ENCODE measurements around the gene EZR.
"Not testable (repeated sequence)": the region's sequence is repeated elsewhere in the genome, so short reads cannot be mapped to it uniquely, and the experiment has no call there.

The EZR gene

DNA sequence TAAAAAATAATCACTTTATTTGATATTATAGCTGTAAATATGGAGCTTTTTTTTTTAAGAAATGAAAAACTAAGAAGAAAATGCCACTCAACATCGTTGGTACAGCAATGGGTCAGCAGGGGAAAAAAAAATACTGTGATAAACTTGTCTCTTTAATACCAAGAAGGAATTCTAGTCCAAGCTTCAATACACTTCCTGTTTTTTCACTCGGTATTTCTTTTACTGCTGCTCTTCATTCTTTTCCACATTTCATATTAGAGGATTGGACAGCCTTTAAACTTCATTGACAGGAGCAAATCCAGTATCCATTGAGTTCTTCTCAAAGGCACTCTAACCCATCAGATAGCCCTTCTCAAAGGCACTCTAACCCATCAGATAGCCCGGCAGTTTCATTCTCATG, 22.2 kb upstream of the EZR start:
- DNase-seq = no peak

DNA sequence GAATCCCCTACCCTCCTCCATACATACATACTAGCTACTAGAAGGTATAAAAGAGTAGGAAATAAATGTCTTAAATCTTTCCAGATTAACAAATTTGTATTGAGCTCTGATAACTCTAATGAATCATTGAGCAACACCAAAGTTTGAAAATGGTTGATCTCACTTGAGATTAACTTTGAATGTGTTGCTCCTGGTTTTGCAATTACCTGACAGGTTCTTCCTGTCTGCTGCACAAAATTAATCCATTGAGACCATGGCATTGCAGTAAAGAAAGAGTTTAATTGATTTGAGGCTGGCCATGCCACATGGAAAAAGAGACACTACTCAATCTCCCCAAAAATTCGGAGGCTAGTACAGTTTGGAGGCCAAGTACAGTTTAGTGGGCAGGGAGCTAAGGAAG, 21.3 kb upstream of the EZR start:
- DNase-seq = no peak

DNA sequence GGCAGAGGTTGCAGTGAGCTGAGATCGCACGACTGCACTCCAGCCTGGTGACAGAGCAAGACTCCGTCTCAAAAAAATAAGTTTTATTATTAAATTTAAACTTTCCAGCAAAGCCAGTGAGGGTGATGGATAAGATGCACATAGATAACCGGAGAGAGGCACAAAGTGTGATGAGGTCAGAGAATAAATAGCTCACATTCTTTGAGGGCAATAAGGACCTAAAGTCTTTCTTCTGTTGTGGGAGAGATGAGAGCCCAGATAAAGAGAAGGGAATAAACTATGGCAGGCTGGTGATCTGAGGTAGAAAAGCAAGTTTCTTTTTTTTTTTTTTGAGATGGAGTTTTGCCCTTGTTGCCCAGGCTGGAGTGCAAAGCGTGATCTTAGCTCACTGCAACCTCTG, 20.6 kb upstream of the EZR start:
- no peak for DNase-seq

DNA sequence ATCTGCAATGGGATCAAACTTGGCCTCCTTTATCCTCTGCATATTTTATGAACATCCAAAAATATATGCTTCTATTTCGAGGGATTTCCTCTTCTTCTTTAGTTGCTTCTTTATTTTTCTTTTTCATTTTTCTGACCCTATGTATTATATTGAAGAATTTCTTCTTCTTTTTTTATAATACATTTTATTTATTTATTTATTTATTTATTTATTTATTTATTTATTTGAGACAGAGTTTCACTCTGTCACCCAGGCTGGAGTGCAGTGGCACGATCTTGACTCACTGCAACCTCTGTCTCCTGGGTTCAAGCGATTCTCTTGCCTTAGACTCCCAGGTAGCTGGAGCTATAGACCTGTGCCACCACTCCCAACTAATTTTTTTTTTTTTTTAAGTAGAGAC, 19.6 kb upstream of the EZR start:
- not testable (repeated sequence) for DNase-seq

DNA sequence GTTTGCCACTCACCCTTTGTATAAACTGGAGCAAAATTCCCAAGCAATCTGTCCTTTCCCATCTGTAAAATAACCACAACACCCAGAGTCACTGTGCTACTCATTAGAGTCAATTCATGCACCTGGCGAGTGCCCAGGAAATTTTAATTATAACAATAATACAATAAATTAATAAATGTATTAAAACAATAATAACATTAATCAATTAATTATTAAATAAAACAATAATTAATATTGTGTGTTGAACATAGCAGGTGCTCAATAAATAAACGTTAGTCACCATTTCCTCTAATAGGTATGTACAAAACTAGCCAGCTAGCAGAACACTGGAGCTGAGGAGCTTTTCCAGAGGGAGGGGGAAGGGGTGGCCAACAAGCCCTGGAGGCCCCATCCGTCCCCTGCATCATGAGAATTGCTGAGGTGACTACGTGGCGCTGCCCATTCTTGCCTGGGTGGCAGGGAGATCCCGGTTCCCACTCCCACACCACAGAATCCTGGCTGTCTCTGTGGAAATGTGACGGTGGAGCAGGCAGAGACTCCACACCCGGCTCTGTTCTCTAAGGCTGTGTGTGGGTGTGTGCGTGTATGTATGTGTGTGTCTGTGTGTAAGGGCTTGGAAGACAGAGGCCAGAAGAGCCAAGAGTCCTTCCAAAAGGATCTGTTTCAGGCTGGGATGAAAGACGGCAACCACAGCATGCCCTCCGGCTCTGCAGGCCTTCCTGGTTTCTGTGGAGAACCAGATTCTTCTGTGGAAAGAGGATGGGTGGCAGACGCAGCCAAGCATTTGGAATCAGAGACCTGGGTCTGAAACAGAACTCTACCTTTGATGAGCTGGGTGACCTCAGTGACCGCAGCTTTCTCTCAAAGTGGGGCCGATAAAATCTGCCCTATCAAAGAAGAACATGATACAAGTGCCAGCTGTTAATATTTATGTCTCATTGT, 18.8 kb upstream of the EZR start:
- DNase-seq = no peak

DNA sequence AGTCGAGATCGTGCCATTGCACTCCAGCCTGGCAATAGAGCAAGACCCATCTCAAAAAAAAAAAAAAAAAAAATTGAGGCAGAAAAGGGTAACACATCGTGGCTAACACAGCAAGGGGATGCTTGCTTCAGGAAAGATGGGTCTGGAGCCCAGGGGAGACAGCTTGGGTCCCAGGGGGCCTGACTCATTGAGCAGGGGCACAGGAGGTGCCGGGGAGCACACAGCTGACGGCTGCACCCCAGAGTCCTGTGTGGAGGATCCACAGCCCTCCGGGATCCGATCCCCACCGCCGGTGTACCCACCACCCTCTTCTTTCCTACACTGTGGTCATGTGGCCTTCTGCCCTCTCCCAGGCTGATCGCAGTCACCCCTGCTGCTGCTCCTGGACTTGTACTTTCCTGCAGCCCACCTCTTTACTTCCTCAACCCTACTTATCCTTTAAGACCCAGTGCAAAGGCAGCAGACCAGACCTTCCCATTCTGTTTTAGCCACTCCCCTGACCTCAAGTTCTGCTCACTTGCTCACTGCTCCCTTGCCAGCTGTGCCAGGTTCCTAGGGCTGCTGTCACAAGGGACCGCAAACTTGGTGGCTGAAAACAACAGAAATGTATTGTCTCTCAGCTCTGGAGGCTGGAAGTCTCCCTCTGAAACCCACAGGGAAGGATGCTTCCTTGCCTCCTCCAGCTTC, 17.6 kb upstream of the EZR start:
- no peak for DNase-seq

DNA sequence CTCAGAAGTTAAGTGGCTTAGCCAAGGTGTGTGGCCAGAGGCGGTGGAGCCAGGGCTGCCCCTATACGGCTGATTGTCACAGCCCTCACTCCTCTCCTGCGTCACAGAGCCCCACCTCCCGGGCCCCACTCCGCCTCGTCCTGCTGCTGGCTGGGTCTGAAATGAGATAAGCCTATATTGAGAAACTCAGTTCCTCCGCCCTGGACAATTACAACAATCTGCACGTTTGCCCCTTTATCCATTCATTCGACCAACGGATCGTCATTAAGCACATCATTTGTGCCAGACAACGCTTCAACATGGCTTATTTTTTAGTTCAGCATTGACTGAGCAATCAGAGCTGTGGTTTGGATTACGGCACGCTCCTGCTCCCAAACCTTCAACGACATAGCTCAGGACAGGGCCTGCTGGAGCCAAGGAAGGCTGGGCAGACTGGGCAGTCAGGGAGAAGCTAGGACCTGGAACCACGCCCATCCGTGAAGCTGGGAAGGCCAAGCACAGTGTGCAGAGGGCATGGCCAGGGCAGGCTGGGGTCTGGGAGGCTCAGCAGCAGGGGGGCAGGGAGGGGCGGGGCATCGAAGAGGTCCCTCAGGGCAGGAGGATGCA, 16.6 kb upstream of the EZR start:
- DNase-seq = no peak

DNA sequence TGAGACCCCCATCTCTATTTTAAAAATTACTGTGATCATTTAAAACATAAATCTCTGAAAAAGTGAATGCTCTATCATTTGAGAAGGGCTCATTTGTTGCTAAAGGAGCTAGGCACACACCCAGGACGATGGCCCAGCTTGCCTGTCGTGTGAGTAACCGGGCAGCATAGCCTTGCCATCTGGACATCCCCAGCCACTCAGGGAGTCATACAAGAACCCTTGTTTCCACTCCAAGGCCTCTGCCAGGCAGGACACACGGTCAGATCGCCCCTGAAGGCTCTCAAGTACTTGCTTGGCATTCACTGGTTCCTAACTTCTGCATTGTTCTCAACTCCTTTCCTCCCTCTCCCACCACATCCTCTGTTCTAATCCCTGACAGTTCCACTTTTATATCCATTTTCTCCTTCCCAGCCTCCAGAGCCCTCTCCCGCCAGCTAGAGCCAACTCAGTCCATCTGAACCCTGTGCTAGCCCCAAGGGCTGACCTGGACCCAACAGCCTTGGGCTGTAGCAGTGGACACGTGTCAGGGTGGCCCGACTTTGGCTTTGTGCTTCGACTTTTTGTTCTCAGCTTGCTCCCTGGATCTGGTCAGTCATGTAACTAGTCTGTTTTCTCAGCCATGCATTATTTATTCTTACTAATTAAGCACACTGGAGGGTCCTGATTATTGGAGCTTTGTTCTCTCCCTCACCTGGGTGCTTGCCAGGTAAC, 15.7 kb upstream of the EZR start:
- DNase-seq = no peak

DNA sequence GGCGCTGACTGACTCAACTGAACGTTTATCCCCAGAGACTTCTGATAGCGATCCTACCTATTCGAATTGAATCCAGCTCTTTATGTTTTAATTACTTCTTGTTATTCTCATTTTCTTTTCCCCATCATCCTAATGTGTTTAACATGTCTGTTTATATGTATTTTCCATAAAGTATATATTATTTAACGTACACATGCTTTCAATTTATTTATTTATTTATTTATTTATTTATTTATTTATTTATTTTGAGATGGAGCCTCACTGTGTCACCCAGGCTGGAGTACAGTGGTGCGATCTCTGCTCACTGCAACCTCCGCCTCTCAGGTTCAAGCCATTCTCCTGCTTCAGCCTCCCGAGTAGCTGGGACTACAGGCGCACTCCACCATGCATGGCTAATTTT, 13.6 kb upstream of the EZR start:
- DNase-seq = not testable (repeated sequence)

DNA sequence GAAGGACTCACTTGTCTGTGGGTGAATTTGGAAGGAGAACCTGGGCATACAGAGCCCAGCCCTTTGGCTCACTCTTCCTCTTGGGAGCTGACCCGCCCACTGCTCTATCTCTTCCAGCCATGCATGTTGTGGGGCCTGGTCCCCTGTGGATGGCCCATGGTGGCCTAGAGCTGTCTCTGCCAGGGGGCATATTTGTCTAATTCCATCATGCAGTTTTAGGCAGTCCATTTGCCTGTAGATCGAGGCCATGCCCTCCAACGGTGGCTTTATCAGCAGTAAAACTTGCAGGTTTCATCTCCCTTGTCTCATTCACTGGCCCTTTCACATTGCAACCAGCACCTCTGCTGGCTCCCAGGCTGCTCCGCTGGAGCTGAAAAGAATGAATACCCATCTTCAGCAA, 12.9 kb upstream of the EZR start:
- no peak for DNase-seq

DNA sequence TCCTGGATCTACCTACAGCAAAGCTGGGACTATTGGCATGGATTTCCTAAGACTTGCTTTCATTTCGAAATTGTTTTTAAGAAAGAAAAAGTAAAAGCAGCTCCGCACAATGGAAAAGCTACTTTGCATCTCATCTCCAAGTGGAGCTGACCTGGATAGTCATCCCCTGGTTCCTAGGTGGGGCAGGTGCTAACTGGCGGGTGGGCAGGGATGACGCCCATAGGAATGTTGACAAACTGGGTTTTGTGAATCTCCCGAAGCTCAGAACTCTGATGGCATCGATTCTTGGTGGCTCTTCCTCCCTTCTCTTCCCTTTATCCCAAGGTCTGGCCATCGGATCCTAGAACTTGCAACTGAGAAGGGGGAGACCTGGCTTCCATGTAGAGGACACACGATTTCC, 12.4 kb upstream of the EZR start:
- no peak for DNase-seq

DNA sequence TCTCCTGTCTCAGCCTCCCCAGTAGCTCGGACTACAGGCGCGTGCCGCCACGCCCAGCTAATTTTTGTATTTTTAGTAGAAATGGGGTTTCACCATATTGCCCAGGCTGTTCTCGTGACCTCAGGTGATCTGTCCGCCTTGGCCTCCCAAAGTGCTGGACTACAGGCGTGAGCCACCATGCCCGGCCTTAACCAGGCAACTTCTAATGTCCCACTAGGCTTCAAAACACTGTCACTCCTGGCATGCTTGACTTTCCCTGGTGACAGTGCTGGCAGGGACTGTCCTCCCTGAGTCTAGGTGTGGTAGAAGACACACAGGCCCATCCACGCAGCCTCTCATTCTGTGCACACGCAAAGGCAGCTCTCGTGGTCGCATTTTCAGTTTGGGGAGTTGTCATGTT, 11.6 kb upstream of the EZR start:
- DNase-seq = no peak

DNA sequence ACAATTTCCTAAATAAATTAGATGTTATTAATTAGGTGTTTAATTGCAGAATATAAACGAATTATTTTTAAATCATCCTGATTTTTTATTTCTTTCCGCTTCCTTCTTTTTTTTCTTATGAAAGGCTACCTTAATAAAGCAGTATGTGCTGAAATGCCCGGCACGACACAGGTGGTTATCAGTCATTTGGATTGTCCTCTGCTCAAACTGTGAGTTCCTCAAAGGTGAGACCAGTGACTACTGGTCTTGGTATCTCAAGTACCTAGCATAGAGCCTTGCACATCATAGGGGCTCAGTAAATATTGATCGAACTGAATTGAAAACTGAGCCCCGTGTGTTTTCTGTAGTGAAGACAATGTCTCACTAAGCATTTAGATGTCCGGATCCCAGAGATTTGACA, 9.6 kb upstream of the EZR start:
- DNase-seq = no peak

DNA sequence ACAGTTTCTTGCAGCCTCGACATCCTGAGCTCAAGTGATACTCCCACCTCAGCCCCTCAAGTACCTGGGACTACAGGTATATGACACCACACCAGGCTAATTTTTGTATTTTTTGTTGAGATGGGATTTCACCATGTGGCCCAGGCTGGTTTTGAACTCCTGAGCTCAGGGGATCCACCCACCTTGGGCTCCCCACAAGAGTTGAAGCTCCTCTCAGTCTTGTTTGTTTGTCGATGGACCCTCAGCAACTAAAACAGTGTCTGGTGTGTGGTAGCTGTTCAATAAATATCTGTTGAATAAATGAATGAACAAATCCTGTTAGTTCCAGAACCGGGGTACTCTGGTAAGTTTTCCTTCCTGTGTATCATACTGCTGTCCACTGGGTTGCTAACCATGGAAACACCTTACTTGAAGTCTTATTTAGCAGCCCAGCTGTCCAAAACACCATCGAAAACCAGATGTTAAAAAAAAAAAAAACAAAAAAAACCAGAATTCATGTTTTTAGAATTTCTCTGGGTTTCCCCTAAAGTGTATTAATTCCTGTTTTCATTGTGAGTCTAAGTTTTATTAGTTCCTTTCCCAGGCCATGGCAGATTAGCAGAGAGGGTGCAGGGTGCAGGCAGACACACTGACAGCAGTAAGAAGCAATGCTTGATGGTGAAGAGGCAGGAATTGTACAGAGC, 7.8 kb upstream of the EZR start:
- no peak for DNase-seq

DNA sequence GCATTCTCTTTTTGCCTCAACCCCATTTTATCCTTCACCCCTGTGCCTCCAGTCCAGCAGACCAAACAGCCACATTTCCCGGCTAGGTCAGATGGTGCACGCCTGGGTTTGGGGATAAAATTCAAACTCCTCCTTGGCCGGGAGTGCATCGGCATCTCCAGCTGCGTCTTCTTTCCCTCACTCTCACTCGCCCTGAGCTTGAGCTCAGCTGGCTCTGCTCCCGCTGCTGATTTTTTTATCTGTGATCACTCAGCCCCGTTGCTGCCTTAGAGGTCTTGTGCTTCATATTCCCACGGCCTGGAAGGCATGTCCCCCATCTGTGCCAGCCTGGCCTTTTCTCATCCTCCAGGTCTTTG, 6.8 kb upstream of the EZR start:
- no peak for DNase-seq

DNA sequence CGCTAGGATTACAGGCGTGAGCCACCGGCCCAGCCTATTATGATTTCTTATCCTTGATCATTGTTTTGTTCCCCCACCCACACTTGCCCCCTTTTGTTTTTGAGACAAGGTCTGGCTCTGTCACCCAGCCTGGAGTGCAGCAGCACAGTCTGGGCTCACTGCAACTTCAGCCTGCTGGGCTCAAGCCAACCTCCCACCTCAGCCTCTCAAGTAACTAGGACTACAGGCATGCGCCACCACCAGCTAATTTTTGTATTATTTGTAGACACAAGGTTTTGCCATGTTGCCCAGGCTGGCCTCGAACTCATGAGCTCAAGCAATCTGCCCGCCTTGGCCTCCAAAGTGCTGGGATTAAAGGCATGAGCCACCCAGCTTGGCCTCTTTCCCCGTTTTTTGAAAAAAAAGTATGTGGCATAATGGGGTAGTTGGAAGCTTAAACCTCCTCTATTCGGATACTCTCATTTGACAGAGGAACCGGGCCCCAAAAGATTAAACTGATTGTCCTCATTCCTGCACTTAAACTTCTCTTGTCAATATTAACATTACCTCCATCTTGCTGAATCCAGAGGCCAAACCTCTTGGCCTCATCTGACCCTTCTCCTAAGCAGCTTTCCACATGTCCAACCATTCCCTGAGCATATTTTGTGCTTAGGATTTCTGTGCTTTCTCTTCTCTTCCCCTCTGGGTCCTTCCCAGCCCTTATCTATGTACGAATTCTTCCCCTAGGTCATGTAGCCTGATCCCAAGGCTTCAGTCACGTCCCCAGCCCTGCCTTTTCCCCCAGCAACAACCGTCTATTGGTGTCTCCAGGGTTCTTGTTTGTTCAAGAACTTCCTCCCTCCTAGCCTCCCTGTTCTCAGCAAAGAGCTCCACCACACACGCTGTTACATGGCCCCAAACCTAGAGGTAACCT, 6.1 kb upstream of the EZR start:
- no peak for DNase-seq

DNA sequence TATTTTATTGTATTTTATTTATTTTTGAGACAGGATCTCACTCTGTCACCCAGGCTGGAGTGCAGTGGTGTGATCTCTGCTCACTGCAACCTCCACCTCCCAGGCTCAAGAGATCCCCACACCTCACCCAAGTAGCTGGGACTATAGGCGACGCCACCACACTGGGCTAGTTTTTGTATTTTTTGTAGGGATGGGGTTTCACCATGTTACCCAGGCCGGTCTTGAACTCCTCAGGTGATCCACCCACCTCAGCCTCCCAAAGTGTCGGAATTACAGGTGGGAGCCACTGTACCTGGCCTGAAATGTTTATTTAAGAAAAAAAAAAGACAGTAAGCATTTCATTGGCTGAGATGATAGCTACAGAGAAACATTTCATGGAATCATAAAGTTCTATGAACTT, 4.4 kb upstream of the EZR start:
- not testable (repeated sequence) for DNase-seq

DNA sequence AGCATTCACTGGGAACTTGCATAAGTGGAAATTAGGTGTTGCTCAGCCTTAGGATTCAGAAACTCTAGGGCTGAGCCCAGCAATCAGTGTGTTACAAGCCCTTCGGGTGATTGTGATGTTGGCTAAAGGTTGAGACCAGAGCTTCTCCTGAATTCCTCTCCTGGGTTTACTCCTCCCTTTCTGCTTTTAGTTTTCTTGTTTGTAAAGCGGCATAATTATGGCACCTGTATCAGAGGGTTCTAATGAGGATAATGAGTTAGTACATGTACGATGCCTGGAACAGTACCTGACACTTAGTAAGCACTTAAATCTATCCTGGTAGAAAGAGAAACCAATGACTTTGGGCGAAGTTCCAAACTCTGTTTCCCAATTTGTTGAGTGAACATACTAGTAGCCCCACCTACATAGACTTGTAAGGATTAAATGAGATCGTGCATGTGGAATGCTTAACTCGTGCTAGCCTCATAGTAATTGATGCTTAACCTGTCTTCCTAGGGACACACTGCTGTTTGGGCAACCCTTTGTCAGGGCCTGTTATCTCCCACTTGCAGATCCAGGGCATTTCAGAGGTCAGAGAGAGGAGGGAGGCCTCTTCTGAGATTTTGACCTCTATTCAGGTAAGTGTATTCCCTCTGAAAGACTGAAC, 932 bp upstream of the EZR start:
- no peak for DNase-seq

DNA sequence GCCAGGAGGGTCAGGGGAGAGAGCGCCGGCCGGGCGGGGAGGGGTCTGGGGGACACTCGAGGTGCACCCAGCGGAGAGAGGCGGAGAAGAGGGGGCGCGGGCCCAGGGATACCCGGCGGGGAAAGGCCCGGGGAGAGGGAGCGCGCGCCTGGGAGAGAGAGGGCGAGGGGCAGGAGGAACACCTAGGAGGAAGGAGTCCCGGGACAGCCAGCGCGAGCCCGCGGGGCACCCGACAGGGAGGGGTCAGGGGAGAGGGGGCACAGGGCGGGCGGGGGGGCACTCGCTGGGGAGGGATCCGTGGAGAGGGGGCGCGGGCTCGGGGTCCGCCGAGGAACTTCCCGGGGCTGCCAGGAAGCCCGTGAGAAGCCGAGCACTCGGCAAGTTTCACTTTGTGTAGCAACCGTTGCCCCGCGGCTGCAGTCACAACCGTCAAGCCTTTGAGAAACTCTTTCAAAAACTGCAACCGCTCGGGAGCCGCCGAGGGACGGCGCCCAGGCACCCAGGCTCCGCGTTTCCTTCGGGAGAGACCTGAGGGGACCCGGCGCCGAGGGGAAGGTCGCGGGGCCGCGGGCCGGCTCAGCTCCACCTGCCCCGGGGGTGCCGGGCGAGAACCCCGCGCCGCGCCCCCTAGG, 471 bp downstream of the EZR start:
- peak; percentile 53 for DNase-seq

DNA sequence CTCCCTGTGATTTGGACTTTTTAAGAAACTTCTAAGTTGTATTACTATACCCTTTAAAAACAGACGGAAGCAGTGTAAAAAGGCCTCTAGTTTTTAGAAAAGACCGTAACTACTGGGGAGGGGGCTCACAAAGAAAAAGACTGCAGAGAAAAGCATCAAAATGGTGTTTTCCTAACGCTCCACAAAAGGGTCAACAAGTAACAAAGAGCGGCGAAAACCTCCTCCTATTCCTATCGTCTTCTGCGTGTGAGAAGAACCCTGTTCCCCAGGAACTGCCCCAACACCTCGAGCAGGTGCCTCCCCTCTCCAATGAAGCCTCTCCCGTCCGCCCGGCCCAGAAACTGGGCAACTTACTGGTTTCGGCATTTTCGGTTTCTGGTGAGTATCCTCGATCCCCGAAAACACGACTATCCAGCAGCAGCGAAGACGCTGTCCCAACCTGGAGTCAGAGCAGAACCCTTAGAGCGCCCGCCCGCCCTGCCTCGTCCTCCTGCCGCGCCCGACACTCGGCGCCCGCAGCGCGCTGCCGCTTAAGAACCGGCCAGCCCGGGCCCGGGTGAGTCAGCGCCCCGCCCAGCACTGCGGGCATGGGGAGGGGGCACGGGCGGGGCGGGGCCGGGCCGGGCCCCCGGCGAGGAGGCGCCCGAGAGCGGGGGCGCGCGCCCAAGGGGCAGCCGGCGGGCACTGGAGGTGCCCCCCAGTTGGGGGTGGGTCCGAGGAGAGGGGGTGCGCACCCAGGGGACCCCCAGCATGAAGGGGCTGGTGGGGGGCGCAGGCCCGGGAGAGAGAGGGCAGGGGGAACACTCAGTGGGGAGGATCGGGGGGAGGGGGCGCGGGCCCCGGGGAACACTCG, 1.2 kb downstream of the EZR start:
- peak; percentile 80 for DNase-seq

All from activated CD4-positive, alpha-beta T cell treated with anti-CD3 and anti-CD28 coated beads for 1 hour (primary cell).